Transverse colon (tissue), 4 donors: ENCODE results near the gene PHACTR2. TPM values are rescaled to one million over a fixed set of nuclear protein-coding genes. Genes with fewer than 3 reads are reported as not detected.
"Not testable (repeated sequence)": the region's sequence is repeated elsewhere in the genome, so short reads cannot be mapped to it uniquely, and the experiment has no call there.

Experiments
- DNase-seq: peaks from one replicate; pipeline ENCODE4 v3.0.0-alpha.2; 2019
- H3K27ac ChIP-seq, 4 donors: fragments of 200-600 bp; sonication (generic); 2 replicates each; pipeline ENCODE4 v1.5.1; 2016 to 2018; ENCODE audit warnings: inconsistent platforms in 4 of 4
- H3K27me3 ChIP-seq: fragments of 200-600 bp; sonication (generic); 2 replicates; pipeline ENCODE4 v1.5.1; 2017; ENCODE audit warnings: inconsistent platforms
- H3K36me3 ChIP-seq, 4 donors: fragments of 200-600 bp; sonication (generic); 2 replicates each; pipeline ENCODE4 v1.5.1; 2017 to 2019; ENCODE audit warnings: inconsistent platforms in 4 of 4
- H3K4me1 ChIP-seq, 4 donors: fragments of 200-600 bp; sonication (generic); 2 replicates each; pipeline ENCODE4 v1.5.1; 2017 to 2020; ENCODE audit warnings: inconsistent platforms in 4 of 4
- H3K4me3 ChIP-seq, 4 donors: fragments of 200-600 bp; sonication (generic); 1 replicate in 1 of 4; 2 replicates in 3 of 4; pipeline versions ENCODE4 v1.5.1 to v1.6.1; 2017 to 2019; ENCODE audit warnings: inconsistent platforms in 4 of 4
- H3K9me3 ChIP-seq, 2 donors: fragments of 200-600 bp; sonication (generic); 2 replicates each; pipeline ENCODE4 v1.5.1; 2017 to 2019; ENCODE audit warnings: inconsistent platforms in 2 of 2
- EP300 ChIP-seq: sonication (generic); formaldehyde crosslinking; IDR thresholded peaks from one replicate; pipeline ENCODE4 v1.6.1; 2017; ENCODE audit warnings: antibody characterized with exemption, low read depth
- POLR2A ChIP-seq: fragments of 450-650 bp; IDR thresholded peaks from one replicate; pipeline ENCODE4 v1.6.1; 2016; ENCODE audit warnings: antibody characterized with exemption, mild to moderate bottlenecking, moderate library complexity
- POLR2AphosphoS5 ChIP-seq, 3 donors: sonication (generic); formaldehyde crosslinking; IDR thresholded peaks; one replicate each; pipeline ENCODE4 v1.6.1; 2016; ENCODE audit warnings: antibody characterized with exemption in 3 of 3
- WGBS, 2 donors: methylation state at CpG; one replicate each; pipeline ENCODE4 v1.1.5; 2018; ENCODE audit warnings: low coverage in 1 of 2; 5-methylcytosine and 5-hydroxymethylcytosine counted together
- in situ Hi-C, 4 donors: fragments of 200-750 bp; cut with MboI; loops; one replicate each; pipeline versions ENCODE4 v1.15.0 to v1.15.1; 2017; ENCODE audit warnings: low sequenced_read_pairs in 3 of 4, low pct_ligation_motif_present in 1 of 4, low pct_unique_long_range_greater_than_20kb in 1 of 4
- intact Hi-C: fragments of 100-400 bp; cut with DNase I; formaldehyde crosslinking; loops from one replicate; pipeline ENCODE4 v1.15.1; 2023; ENCODE audit warnings: low total_unique reads
- total RNA-seq, 4 donors: library from RNA; depleted of rRNA; stranded (reverse); fragments of >200 nt; gene quantifications; one replicate each; pipeline ENCODE4 v1.1.0, GENCODE V29; 2016
- TF ChIP-seq, protein P1 (sequence below), 5 experiments: fragments of 200-600 bp in 3 of 5; fragments of 450-650 bp in 2 of 5; sonication (generic) in 3 of 5; IDR thresholded peaks; 1 replicate in 2 of 5; 2 replicates in 3 of 5; pipeline ENCODE4 v1.5.1; 2016 to 2017; ENCODE audit warnings: antibody characterized with exemption in 5 of 5, inconsistent platforms in 3 of 5, mild to moderate bottlenecking in 2 of 5, moderate library complexity in 1 of 5

Gene PHACTR2
- total RNA-seq, 4 donors from 2014 or later = 38.6 to 56.8 (median 48.7) TPM

DNA sequence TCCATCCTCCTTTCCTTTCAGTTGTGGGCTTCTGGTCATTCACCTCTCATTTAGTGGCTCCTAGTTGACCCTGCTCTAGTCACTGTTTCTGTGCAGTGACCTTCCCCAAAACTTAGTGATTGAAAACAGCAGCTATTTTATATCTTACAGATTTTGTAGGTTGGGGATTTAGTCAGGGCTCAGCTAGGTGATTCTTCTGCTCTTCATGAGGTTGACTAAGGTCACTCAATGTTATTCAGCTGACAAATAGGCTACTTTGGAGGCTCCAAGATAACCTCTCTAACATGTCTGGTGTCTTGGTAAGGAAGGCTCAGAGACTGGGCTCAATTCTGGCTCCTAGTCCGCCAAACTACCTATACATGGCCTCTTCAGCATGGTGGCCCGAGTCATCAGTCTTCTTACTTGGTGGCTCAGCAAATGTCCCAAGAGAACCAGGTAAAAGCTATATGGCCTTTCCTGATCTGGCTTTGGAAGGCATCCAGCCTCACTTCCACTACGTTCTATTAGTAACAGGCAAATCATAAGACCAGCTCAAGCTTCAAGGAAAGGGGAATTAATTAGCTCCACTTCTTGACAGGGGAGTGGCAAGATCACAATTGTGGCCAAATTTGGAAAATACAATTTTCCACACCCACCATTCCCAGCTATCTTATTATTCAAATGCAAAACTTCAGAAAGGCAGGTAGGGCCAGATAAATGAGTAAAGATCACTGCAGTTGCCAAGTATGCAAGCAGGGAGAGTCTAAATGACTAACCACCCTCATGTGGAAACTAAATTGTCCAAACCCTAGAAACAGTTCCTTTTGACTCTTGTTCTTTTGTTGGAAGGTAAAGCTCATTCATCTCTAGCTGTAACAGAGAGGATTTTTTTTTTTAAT lies 114.9 kb downstream of the PHACTR2 start:
- in situ Hi-C loops = no loop called here
- no peak for DNase-seq
- 96 to 100% methylated on average over 1 to 3 of the region's 3 CpGs for WGBS, 2 donors
- Histone ChIP-seq H3K36me3 (peaks cover 0 to 19% (median 2%) of the 10 kb centered on the region in 4 donors), H3K27me3 (no peaks in the 10 kb centered on the region), H3K9me3 (no peaks in the 10 kb centered on the region), H3K27ac (no peak overlapping the region), H3K4me3 (no peak overlapping the region), H3K4me1 (no peaks in the 10 kb centered on the region)
- intact Hi-C loops = no loop called here
- TF ChIP-seq POLR2AphosphoS5 (IDR thresholded peaks at IDR 0.05) = no peak
- no peak for TF ChIP-seq EP300
- TF ChIP-seq POLR2A = no peak
- TF ChIP-seq, protein P1, sequence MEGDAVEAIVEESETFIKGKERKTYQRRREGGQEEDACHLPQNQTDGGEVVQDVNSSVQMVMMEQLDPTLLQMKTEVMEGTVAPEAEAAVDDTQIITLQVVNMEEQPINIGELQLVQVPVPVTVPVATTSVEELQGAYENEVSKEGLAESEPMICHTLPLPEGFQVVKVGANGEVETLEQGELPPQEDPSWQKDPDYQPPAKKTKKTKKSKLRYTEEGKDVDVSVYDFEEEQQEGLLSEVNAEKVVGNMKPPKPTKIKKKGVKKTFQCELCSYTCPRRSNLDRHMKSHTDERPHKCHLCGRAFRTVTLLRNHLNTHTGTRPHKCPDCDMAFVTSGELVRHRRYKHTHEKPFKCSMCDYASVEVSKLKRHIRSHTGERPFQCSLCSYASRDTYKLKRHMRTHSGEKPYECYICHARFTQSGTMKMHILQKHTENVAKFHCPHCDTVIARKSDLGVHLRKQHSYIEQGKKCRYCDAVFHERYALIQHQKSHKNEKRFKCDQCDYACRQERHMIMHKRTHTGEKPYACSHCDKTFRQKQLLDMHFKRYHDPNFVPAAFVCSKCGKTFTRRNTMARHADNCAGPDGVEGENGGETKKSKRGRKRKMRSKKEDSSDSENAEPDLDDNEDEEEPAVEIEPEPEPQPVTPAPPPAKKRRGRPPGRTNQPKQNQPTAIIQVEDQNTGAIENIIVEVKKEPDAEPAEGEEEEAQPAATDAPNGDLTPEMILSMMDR (IDR thresholded peaks at IDR 0.05) = no peak

GRCh38 chr6:143793280-143793619 lies 115.5 kb downstream of the PHACTR2 start:
- TF ChIP-seq, protein P1 (IDR thresholded peaks at IDR 0.05) = no peak
- TF ChIP-seq POLR2A = no peak
- TF ChIP-seq EP300 = no peak
- no peak for TF ChIP-seq POLR2AphosphoS5 (IDR thresholded peaks at IDR 0.05)
- no peak for DNase-seq
- intact Hi-C loops = no loop called here
- no peak overlapping the region for H3K27ac ChIP-seq
- H3K4me1 ChIP-seq = no peaks in the 10 kb centered on the region
- H3K9me3 ChIP-seq = no peaks in the 10 kb centered on the region
- peaks cover 0 to 19% (median 2%) of the 10 kb centered on the region in 4 donors for H3K36me3 ChIP-seq
- no peak overlapping the region for H3K4me3 ChIP-seq
- in situ Hi-C loops = no loop called here
- no peaks in the 10 kb centered on the region for H3K27me3 ChIP-seq

GRCh38 chr6:143796551-143796950 lies 118.8 kb downstream of the PHACTR2 start:
- intact Hi-C loops, H3K4me1 ChIP-seq, in situ Hi-C loops, H3K27ac ChIP-seq, H3K4me3 ChIP-seq, H3K27me3 ChIP-seq, H3K9me3 ChIP-seq, DNase-seq: not testable (repeated sequence)
- H3K36me3 ChIP-seq = peaks cover 0 to 33% (median 0%) of the 10 kb centered on the region in 4 donors
- 86 to 95% methylated on average over 1 to 2 of the region's 2 CpGs for WGBS, 2 donors

- WGBS, 2 donors = 96 to 100% methylated on average over 2 to 3 of the region's 3 CpGs
- intact Hi-C loops, H3K27ac ChIP-seq, H3K27me3 ChIP-seq, DNase-seq, H3K9me3 ChIP-seq, in situ Hi-C loops, H3K4me3 ChIP-seq, H3K4me1 ChIP-seq: not testable (repeated sequence)
- H3K36me3 ChIP-seq = peaks cover 0 to 16% (median 0%) of the 10 kb centered on the region in 4 donors
These were observed 120.7 kb downstream of the PHACTR2 start for GRCh38 chr6:143798487-143798886.

GRCh38 chr6:143802833-143803565 lies 125.2 kb downstream of the PHACTR2 start:
- peaks cover 0 to 14% (median 0%) of the 10 kb centered on the region in 4 donors for H3K36me3 ChIP-seq
- H3K9me3 ChIP-seq = no peaks in the 10 kb centered on the region
- TF ChIP-seq EP300 (no peak), POLR2A (no peak), POLR2AphosphoS5 (IDR thresholded peaks at IDR 0.05) (no peak)
- TF ChIP-seq, protein P1 (IDR thresholded peaks at IDR 0.05) = no peak
- in situ Hi-C loops = loop anchor here in 1 of 4 donors (25.0 kb wide), 1 partner anchor 216 kb away; no protein-coding TSS in a partner anchor
- intact Hi-C loops = no loop called here
- no peak for DNase-seq
- H3K27ac ChIP-seq = no peak overlapping the region
- H3K4me3 ChIP-seq = no peak overlapping the region
- H3K4me1 ChIP-seq = no peaks in the 10 kb centered on the region
- 90 to 98% methylated on average over 8 of the region's 8 CpGs for WGBS, 2 donors
- H3K27me3 ChIP-seq = no peaks in the 10 kb centered on the region
